Vagina (tissue), 2 donors: ENCODE measurements around the gene VWA3A. TPM values are rescaled to one million over a fixed set of nuclear protein-coding genes. Genes with fewer than 3 reads are reported as not detected.

Experiments used
- DNase-seq, 2 donors: peaks; one replicate each; pipeline ENCODE4 v3.0.0-alpha.2; 2017; ENCODE audit errors: extremely low spot score in 2 of 2
- H3K27ac ChIP-seq: fragments of 200-600 bp; sonication (generic); one replicate; pipeline ENCODE4 v1.5.1; 2019
- H3K27me3 ChIP-seq: fragments of 200-600 bp; sonication (generic); one replicate; pipeline ENCODE4 v1.5.1; 2019
- H3K36me3 ChIP-seq, 2 donors: fragments of 200-600 bp; sonication (generic); one replicate each; pipeline ENCODE4 v1.5.1; 2017 to 2019
- H3K4me1 ChIP-seq: fragments of 200-600 bp; sonication (generic); one replicate; pipeline ENCODE4 v1.5.1; 2019
- H3K4me3 ChIP-seq, 2 donors: fragments of 200-600 bp; sonication (generic); 1 replicate in 1 of 2; 2 replicates in 1 of 2; pipeline ENCODE4 v1.5.1; 2016 to 2019
- H3K9me3 ChIP-seq: fragments of 200-600 bp; sonication (generic); one replicate; pipeline ENCODE4 v1.5.1; 2019
- CTCF ChIP-seq, 3 experiments: fragments of 450-650 bp in 2 of 3; fragments of 200-600 bp in 1 of 3; sonication (generic) in 1 of 3; IDR thresholded peaks; one replicate each; pipeline ENCODE4 v1.5.1; 2017 to 2019; ENCODE audit warnings: antibody characterized with exemption in 3 of 3, mild to moderate bottlenecking in 2 of 3, moderate library complexity in 2 of 3
- POLR2A ChIP-seq, 2 donors: fragments of 450-650 bp; IDR thresholded peaks; one replicate each; pipeline ENCODE4 v1.6.1; 2017; ENCODE audit warnings: antibody characterized with exemption in 2 of 2, mild to moderate bottlenecking in 2 of 2, moderate library complexity in 2 of 2
- POLR2AphosphoS5 ChIP-seq, 2 donors: sonication (generic); formaldehyde crosslinking; IDR thresholded peaks; one replicate each; pipeline ENCODE4 v1.9.0; 2017; ENCODE audit warnings: antibody characterized with exemption in 2 of 2, mild to moderate bottlenecking in 2 of 2, low read depth in 1 of 2; ENCODE audit not compliant: insufficient read depth in 1 of 2
- intact Hi-C: fragments of 100-400 bp; cut with DNase I; formaldehyde crosslinking; loops from one replicate; pipeline ENCODE4 v1.15.1; 2023
- total RNA-seq: library from RNA; depleted of rRNA; stranded (reverse); fragments of >200 nt; gene quantifications from one replicate; pipeline ENCODE4 v1.2.3, GENCODE V29; 2016

VWA3A gene
- total RNA-seq, 1 donor from 2014 or later, result not detected

DNA sequence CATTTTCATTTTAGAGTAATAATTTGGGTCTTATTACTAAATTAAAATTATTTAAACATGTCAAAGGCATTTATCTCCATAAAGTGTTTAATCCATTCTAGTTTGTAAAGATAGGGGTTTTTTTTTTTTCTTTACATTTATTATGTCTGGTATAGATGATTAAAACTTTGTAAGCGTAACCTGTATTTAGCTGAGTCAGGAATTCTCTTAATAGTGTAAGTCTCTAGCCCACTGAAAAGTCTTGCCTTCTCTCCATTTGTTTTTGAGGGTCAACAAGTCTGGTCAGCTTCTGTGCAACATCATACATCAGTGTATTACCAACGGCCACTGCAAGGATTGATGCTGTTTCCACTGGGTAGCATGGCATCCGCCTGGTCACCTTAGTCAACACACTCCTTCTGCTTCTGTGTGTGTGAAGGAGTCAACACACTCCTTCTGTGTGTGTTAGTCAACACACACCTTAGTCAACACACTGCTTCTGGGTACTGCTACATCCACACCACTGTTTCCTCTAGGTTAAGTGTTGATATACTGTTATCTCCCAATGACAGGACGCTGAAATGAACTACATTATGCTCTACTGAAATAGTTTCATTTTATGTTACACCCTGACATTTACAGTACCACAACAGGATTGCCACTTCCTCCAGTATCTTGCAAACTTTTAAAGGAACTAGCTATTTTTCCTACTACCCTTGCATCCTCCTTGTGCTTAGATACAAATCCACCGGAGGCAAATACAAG, 37.3 kb upstream of the VWA3A start:
- TF ChIP-seq POLR2AphosphoS5 (IDR thresholded peaks at IDR 0.05; ENCODE audit: insufficient read depth in 1 of 2, low read depth in 1 of 2) (no peak), CTCF (IDR thresholded peaks at IDR 0.05) (no peak), POLR2A (IDR thresholded peaks at IDR 0.05) (no peak)
- DNase-seq, result no peak
- H3K4me3 ChIP-seq, result no peak overlapping the region
- H3K27me3 ChIP-seq, result no peaks in the 10 kb centered on the region
- H3K27ac ChIP-seq, result no peak overlapping the region
- H3K36me3 ChIP-seq, result no peaks in the 10 kb centered on the region
- intact Hi-C loops, result no loop called here
- no peaks in the 10 kb centered on the region for H3K4me1 ChIP-seq
- H3K9me3 ChIP-seq, result no peaks in the 10 kb centered on the region

DNA sequence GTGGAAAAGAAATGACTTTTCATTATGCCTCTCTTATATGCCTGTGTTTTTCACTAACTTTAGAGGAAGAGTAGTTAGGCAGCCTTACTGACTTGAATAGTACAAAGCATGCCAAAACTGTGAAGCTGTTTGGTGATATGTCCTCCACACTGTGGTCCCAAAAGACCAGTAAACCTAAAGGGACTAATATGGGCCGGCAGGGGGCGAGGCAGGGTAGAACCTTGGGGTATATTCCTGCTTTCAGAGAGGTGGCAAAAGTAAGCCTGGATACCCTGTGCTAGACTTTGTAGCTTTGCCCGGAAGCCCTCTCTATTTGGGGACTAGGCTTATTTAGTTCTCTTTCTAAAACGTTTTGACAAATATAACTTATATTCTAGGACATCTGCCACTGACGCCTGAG, 36.5 kb upstream of the VWA3A start:
- Histone ChIP-seq H3K4me1 (no peaks in the 10 kb centered on the region), H3K9me3 (no peaks in the 10 kb centered on the region), H3K27me3 (no peaks in the 10 kb centered on the region), H3K36me3 (no peaks in the 10 kb centered on the region), H3K4me3 (no peak overlapping the region), H3K27ac (no peak overlapping the region)
- intact Hi-C loops, result no loop called here
- no peak for TF ChIP-seq POLR2AphosphoS5 (IDR thresholded peaks at IDR 0.05; ENCODE audit: insufficient read depth in 1 of 2, low read depth in 1 of 2)
- TF ChIP-seq POLR2A (IDR thresholded peaks at IDR 0.05), result no peak
- TF ChIP-seq CTCF (IDR thresholded peaks at IDR 0.05), result no peak
- DNase-seq, result no peak

DNA sequence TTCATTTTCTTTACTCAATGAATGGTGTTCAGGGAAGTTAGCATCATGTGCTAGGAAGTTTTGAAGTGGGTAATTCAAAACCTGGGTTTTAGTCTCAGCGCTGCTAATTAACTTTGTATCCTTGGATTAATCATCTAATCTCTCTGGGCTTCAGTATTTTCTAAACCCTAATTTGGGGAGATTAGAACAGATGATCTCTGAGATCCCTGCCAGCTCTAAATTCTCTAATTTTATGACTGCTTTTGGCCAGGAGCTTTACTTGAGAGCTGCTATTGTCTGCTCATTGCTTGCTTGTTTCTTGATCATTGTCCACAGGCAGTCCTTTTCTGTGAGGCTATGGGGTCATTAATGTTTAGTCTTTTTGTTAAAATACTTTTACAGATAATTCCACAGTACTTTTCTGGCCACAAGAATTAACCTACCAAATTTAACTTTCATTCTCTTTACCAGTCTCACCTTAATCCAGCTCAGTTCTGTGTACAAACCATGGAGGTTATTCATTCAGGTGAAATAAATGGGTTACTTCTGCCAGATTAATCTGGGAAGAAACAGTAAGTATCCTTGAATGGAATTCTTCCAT, 28.4 kb upstream of the VWA3A start:
- Histone ChIP-seq H3K9me3 (no peaks in the 10 kb centered on the region), H3K27me3 (no peaks in the 10 kb centered on the region), H3K27ac (no peak overlapping the region), H3K4me1 (no peaks in the 10 kb centered on the region), H3K4me3 (no peak overlapping the region), H3K36me3 (no peaks in the 10 kb centered on the region)
- no peak for TF ChIP-seq POLR2A (IDR thresholded peaks at IDR 0.05)
- no peak for TF ChIP-seq CTCF (IDR thresholded peaks at IDR 0.05)
- TF ChIP-seq POLR2AphosphoS5 (IDR thresholded peaks at IDR 0.05; ENCODE audit: insufficient read depth in 1 of 2, low read depth in 1 of 2), result no peak
- no peak for DNase-seq
- intact Hi-C loops, result no loop called here

DNA sequence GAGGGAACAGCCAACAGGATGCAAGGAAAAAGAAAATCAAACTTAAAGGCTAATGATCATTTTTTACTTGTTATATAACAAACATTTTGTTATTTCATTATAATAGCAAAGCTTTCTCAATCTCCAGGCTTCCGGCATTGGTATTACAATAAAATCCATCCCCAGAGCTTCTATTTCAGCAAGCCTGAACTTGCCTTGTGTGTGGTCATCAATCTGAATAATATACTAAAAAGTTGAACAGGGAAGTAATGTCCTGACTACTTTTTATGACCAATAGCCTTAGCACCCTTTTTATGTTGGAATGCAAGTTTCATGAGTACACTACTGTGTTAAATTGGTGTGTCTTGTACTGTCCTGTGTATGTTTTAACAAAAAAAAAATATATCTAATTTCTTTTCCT, 27.1 kb upstream of the VWA3A start:
- Histone ChIP-seq H3K36me3 (no peaks in the 10 kb centered on the region), H3K9me3 (no peaks in the 10 kb centered on the region), H3K27me3 (no peaks in the 10 kb centered on the region), H3K4me1 (peaks cover 11% of the 10 kb centered on the region), H3K27ac (no peak overlapping the region), H3K4me3 (no peak overlapping the region)
- DNase-seq, result no peak
- intact Hi-C loops, result no loop called here
- TF ChIP-seq POLR2A (IDR thresholded peaks at IDR 0.05) (no peak), POLR2AphosphoS5 (IDR thresholded peaks at IDR 0.05; ENCODE audit: insufficient read depth in 1 of 2, low read depth in 1 of 2) (peak in 1 of 2 donors; percentile 53), CTCF (IDR thresholded peaks at IDR 0.05) (no peak)
